ENCODE measurements around the gene IER2. TPM values are rescaled to one million over a fixed set of nuclear protein-coding genes. Genes with fewer than 3 reads are reported as not detected.

Gene IER2
- total and polyA plus RNA-seq, 9 of the 15 experiments (the other 6 are each of a cell fraction or from before 2014, with no cell fraction given) = 4.5 to 205 (median 23.7) TPM

- no peak for TF ChIP-seq ZKSCAN8 (CRISPR knock-in tag; IDR thresholded peaks at IDR 0.05)
- no peak for TF ChIP-seq NCOR1 (IDR thresholded peaks at IDR 0.05)
- no peak for TF ChIP-seq ZC3H11A (IDR thresholded peaks at IDR 0.05; ENCODE audit: low read depth, low read length)
- TF ChIP-seq PTRF (tag; IDR thresholded peaks at IDR 0.05) = no peak
- no peak for TF ChIP-seq NFATC3 (IDR thresholded peaks at IDR 0.05)
- TF ChIP-seq RB1 (IDR thresholded peaks at IDR 0.05; ENCODE audit: low read depth) = no peak
- peak; percentile 38 for TF ChIP-seq PHF20 (IDR thresholded peaks at IDR 0.05; ENCODE audit: partially characterized antibody)
- TF ChIP-seq HDGF (IDR thresholded peaks at IDR 0.05) = no peak; the same call in 1 of the 2 replicates
- TF ChIP-seq, protein P1, sequence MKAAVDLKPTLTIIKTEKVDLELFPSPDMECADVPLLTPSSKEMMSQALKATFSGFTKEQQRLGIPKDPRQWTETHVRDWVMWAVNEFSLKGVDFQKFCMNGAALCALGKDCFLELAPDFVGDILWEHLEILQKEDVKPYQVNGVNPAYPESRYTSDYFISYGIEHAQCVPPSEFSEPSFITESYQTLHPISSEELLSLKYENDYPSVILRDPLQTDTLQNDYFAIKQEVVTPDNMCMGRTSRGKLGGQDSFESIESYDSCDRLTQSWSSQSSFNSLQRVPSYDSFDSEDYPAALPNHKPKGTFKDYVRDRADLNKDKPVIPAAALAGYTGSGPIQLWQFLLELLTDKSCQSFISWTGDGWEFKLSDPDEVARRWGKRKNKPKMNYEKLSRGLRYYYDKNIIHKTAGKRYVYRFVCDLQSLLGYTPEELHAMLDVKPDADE (conservative IDR thresholded peaks at IDR 0.05; ENCODE audit: control insufficient read depth, low read depth, low read length) = peak; percentile 89; the same call in 1 of the 2 replicates
- no peak; the same call in 1 of the 2 replicates for TF ChIP-seq ZNF511 (CRISPR knock-in tag; IDR thresholded peaks at IDR 0.05)
- no peak for TF ChIP-seq SRSF1 (IDR thresholded peaks at IDR 0.05; ENCODE audit: low read depth, low read length)
- TF ChIP-seq ZNF696 (CRISPR knock-in tag; conservative IDR thresholded peaks at IDR 0.05) = 0 out of 2 replicates have a peak, but pooled peaks have one; percentile 4
- TF ChIP-seq, protein P2, sequence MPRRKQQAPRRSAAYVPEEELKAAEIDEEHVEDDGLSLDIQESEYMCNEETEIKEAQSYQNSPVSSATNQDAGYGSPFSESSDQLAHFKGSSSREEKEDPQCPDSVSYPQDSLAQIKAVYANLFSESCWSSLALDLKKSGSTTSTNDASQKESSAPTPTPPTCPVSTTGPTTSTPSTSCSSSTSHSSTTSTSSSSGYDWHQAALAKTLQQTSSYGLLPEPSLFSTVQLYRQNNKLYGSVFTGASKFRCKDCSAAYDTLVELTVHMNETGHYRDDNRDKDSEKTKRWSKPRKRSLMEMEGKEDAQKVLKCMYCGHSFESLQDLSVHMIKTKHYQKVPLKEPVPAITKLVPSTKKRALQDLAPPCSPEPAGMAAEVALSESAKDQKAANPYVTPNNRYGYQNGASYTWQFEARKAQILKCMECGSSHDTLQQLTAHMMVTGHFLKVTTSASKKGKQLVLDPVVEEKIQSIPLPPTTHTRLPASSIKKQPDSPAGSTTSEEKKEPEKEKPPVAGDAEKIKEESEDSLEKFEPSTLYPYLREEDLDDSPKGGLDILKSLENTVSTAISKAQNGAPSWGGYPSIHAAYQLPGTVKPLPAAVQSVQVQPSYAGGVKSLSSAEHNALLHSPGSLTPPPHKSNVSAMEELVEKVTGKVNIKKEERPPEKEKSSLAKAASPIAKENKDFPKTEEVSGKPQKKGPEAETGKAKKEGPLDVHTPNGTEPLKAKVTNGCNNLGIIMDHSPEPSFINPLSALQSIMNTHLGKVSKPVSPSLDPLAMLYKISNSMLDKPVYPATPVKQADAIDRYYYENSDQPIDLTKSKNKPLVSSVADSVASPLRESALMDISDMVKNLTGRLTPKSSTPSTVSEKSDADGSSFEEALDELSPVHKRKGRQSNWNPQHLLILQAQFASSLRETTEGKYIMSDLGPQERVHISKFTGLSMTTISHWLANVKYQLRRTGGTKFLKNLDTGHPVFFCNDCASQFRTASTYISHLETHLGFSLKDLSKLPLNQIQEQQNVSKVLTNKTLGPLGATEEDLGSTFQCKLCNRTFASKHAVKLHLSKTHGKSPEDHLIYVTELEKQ (CRISPR knock-in tag; IDR thresholded peaks at IDR 0.05) = no peak
- no peak for TF ChIP-seq HNRNPK (IDR thresholded peaks at IDR 0.05; ENCODE audit: low read depth, low read length, poor library complexity, severe bottlenecking)
- no peak for TF ChIP-seq GTF2E2 (tag; IDR thresholded peaks at IDR 0.05)
- no peak for TF ChIP-seq SIX5 (IDR thresholded peaks at IDR 0.05; ENCODE audit: borderline replicate concordance in 1 of 2, insufficient read depth in 1 of 2, low read depth in 1 of 2, low read length in 2 of 2)
- no peak for TF ChIP-seq ZBTB17 (CRISPR knock-in tag; IDR thresholded peaks at IDR 0.05)
- TF ChIP-seq, protein P3, sequence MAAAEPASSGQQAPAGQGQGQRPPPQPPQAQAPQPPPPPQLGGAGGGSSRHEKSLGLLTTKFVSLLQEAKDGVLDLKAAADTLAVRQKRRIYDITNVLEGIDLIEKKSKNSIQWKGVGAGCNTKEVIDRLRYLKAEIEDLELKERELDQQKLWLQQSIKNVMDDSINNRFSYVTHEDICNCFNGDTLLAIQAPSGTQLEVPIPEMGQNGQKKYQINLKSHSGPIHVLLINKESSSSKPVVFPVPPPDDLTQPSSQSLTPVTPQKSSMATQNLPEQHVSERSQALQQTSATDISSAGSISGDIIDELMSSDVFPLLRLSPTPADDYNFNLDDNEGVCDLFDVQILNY (CRISPR knock-in tag; IDR thresholded peaks at IDR 0.05) = no peak
- TF ChIP-seq TAL1 (IDR thresholded peaks at IDR 0.05) = no peak
- peak; percentile 96 for TF ChIP-seq SMARCA5 (IDR thresholded peaks at IDR 0.05)
- no peak for TF ChIP-seq NFIC (IDR thresholded peaks at IDR 0.05)
- TF ChIP-seq, protein P4, sequence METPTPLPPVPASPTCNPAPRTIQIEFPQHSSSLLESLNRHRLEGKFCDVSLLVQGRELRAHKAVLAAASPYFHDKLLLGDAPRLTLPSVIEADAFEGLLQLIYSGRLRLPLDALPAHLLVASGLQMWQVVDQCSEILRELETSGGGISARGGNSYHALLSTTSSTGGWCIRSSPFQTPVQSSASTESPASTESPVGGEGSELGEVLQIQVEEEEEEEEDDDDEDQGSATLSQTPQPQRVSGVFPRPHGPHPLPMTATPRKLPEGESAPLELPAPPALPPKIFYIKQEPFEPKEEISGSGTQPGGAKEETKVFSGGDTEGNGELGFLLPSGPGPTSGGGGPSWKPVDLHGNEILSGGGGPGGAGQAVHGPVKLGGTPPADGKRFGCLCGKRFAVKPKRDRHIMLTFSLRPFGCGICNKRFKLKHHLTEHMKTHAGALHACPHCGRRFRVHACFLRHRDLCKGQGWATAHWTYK (CRISPR knock-in tag; IDR thresholded peaks at IDR 0.05) = peak; percentile 12; the same call in 1 of the 2 replicates
- no peak for TF ChIP-seq NRF1 (conservative IDR thresholded peaks at IDR 0.05 in 1 of 2, IDR thresholded peaks at IDR 0.05 in 1 of 2)
These were observed 4.8 kb downstream of the IER2 start (continued) for GRCh38 chr19:13154911-13155471.
